ENCODE measurements around the gene GFOD1.
A peak's percentile ranks its signal among the peaks of the same experiment; 100 is the strongest.

The GFOD1 gene

DNA sequence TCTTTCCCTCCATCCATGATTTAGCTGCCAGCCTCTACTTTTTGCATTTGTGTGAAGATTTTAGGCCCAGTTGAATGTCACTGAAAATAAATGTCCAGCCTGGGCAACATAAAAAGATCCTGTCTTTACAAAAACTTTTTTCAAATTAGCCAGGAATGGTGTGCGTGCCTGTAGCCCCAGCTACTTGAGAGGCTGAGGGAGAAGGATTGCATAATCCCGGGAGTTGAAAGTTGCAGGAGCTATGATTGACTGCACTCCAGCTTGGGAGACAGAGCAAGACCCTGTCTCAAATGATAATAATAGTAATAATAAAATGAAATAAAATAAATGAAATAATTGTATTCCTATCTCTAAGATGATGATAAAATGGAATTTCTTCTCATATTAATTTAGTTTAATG lies 5.0 kb upstream of the GFOD1 start:
- DNase-seq (ENCODE audit: low spot score), result no peak
- Histone ChIP-seq H3K4me3 (no peak overlapping the region), H3K27ac (no peak overlapping the region)
- TF ChIP-seq, protein P1, sequence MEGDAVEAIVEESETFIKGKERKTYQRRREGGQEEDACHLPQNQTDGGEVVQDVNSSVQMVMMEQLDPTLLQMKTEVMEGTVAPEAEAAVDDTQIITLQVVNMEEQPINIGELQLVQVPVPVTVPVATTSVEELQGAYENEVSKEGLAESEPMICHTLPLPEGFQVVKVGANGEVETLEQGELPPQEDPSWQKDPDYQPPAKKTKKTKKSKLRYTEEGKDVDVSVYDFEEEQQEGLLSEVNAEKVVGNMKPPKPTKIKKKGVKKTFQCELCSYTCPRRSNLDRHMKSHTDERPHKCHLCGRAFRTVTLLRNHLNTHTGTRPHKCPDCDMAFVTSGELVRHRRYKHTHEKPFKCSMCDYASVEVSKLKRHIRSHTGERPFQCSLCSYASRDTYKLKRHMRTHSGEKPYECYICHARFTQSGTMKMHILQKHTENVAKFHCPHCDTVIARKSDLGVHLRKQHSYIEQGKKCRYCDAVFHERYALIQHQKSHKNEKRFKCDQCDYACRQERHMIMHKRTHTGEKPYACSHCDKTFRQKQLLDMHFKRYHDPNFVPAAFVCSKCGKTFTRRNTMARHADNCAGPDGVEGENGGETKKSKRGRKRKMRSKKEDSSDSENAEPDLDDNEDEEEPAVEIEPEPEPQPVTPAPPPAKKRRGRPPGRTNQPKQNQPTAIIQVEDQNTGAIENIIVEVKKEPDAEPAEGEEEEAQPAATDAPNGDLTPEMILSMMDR (IDR thresholded peaks at IDR 0.05), result no peak

DNA sequence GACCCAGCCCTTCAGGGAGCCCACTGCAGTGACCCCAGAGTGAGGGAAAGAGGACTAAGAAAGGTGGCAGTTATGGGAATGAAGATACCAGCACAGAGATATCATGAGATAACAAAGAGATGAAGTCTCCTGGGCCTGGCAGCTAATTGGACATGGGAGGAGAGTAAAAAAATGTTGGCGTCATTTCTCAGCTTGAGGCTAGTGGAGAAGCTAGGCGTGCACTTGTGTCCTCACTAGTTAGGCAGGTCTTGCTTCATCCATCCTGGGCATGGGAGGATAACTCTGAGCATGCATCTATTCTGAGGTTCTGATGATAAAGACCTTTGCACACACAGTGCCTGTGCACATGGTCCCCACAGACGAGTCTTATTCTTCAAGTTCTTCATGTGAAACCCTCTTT lies 4.1 kb upstream of the GFOD1 start:
- DNase-seq (ENCODE audit: low spot score), result no peak
- H3K27ac ChIP-seq, result no peak overlapping the region
- H3K4me3 ChIP-seq, result no peak overlapping the region
- TF ChIP-seq, protein P1 (IDR thresholded peaks at IDR 0.05), result no peak

DNA sequence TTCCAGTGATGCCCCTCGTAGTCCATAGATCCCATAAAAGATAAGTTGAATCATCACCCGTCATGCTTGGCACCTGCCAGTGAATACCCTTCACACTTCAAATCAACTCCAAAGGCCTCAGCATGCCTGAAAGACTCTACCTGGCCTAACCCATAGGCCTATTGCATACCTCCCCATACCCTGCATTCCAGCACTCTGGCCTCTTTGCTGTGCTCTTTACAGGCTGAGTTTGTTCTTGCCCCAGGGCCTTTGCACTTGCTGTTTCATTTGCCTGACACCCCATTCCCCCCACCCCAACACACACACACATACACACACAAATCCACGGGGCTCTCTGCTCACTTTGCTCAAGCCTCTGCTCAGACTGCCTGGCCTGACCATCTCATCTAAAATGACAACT lies 3.0 kb upstream of the GFOD1 start:
- TF ChIP-seq, protein P1 (IDR thresholded peaks at IDR 0.05), result no peak
- no peak overlapping the region for H3K4me3 ChIP-seq
- no peak for DNase-seq (ENCODE audit: low spot score)
- no peak overlapping the region for H3K27ac ChIP-seq

DNA sequence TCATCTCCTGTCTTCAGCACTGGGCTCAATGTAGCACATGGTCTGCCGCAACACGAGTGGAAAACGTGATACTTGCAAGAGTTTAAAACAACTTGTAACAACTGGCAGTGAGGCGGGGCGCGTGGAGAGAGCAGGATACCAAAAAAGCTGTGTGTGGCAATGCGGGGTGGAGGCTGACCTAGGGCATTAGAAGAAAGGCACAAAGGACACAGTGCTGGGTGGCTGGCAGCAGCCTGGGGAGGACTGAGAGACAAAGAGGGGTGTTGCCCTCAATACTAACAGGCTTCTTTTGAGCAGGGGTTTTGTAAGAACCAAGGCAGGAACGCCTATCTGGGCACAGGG lies 1.5 kb upstream of the GFOD1 start:
- H3K4me3 ChIP-seq, result no peak overlapping the region
- TF ChIP-seq, protein P1 (IDR thresholded peaks at IDR 0.05), result no peak
- H3K27ac ChIP-seq, result peak overlapping the region; percentile 85 to 93
- DNase-seq (ENCODE audit: low spot score), result no peak

DNA sequence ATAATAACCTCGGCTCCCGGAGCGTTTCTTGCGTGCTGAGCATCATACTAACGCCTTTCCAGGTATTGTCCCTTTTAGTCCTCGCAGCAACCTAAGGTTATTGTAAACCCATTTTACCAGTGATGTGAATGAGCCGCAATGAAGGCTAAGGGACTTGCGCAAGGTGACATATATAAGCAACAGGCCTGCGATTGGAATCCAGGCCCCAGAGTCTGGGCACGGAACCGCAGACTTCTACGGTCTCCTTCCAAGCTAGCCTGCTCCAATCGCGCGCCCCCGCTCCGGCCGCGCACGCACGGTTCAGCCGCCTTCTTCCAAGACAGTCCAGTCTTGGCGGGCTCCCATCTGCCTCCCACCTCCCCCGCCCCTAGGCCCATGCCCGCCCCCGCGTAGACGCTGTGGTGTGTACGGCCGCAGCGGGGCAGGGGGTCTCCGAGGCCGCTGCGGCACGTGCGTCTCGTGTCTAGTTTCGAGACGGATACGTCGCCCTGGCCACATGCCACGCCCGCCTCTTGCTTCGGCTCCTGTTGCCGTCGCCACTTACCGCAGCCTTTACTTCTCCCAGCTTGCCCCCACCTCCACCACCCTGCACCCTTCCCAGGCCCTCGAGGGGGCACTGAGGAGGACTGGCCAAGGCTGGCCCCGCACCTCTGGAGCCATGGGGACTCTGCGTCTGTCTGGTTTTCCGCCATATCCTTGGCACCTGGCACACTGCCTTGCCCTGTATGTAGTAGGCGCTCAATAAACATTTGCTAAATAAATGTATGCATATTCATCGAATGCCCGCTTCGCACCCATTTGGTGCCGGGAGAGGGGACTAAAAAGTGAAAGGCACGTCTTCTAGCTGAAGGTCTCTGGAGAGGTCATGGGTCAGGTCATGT lies 855 bp upstream of the GFOD1 start:
- DNase-seq (ENCODE audit: low spot score), result peak; percentile 78
- peak overlapping the region; percentile 85 to 93 for H3K27ac ChIP-seq
- H3K4me3 ChIP-seq, result peak overlapping the region; percentile 82
- TF ChIP-seq, protein P1 (IDR thresholded peaks at IDR 0.05), result no peak

DNA sequence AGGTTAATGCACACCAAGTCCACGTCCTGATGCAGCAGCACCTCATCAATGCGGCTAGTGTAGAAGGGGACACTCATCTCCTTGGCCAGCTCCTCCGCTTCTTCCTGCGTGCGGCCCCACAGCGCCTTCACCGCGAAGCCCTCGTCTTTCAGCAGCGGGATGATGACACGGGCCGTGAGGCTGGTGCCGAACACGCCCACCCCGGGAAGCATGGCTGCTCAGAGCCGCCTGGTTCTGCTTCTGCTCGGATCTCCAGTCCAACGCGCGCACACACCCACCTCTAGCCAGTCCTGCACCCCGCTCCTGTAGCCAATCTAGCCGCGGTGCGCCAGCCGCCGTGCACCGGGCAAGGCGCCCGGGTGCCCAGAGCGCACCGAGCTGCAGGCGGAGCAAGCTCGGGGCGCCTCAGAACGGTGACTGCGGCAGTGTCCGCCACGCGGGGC lies 700 bp downstream of the GFOD1 start:
- Histone ChIP-seq H3K4me3 (peak overlapping the region; percentile 82), H3K27ac (peak overlapping the region; percentile 90 to 93)
- DNase-seq (ENCODE audit: low spot score), result peak; percentile 80
- TF ChIP-seq, protein P1 (IDR thresholded peaks at IDR 0.05), result no peak
